GM18499 (cell line): ENCODE data around the gene SPOCK1.

ENCODE experiments used
- ATAC-seq: cut with Tn5 transposase; IDR thresholded peaks from one replicate; pipeline ENCODE4 v1.9.1; 2021; ENCODE audit warnings: moderate number of reproducible peaks; ENCODE audit not compliant: insufficient read depth, unreplicated experiment

The SPOCK1 gene

GRCh38 chr5:137186759-137187461, 312.2 kb downstream of the SPOCK1 start:
- no peak for ATAC-seq

GRCh38 chr5:137185193-137185592, 313.9 kb downstream of the SPOCK1 start:
- no peak for ATAC-seq

- no peak for ATAC-seq
Observed at GRCh38 chr5:137184734-137185133, 314.4 kb downstream of the SPOCK1 start.

- ATAC-seq: no peak
Observed at GRCh38 chr5:137182576-137182975, 316.6 kb downstream of the SPOCK1 start.

- no peak for ATAC-seq
Observed at GRCh38 chr5:137181667-137182066, 317.5 kb downstream of the SPOCK1 start.

GRCh38 chr5:137179203-137179602, 319.9 kb downstream of the SPOCK1 start:
- no peak for ATAC-seq

- ATAC-seq: no peak
Observed at GRCh38 chr5:137176609-137177008, 322.5 kb downstream of the SPOCK1 start.

- no peak for ATAC-seq
Observed at GRCh38 chr5:137176126-137176525, 323.0 kb downstream of the SPOCK1 start.

GRCh38 chr5:137174196-137174595, 324.9 kb downstream of the SPOCK1 start:
- ATAC-seq: no peak

GRCh38 chr5:137172258-137172657, 326.9 kb downstream of the SPOCK1 start:
- ATAC-seq: no peak

- no peak for ATAC-seq
Observed at GRCh38 chr5:137167187-137167586, 331.9 kb downstream of the SPOCK1 start.

- no peak for ATAC-seq
Observed at GRCh38 chr5:137164961-137165360, 334.2 kb downstream of the SPOCK1 start.

- ATAC-seq: no peak
Observed at GRCh38 chr5:137164536-137164935, 334.6 kb downstream of the SPOCK1 start.

GRCh38 chr5:137158691-137159090, 340.4 kb downstream of the SPOCK1 start:
- no peak for ATAC-seq

- ATAC-seq: no peak
Observed at GRCh38 chr5:137156180-137156579, 342.9 kb downstream of the SPOCK1 start.

GRCh38 chr5:137155261-137156000, 343.7 kb downstream of the SPOCK1 start:
- no peak for ATAC-seq

GRCh38 chr5:137152616-137153015, 346.5 kb downstream of the SPOCK1 start:
- no peak for ATAC-seq

GRCh38 chr5:137148655-137149054, 350.5 kb downstream of the SPOCK1 start:
- ATAC-seq: no peak

- ATAC-seq: no peak
Observed at GRCh38 chr5:137148159-137148558, 351.0 kb downstream of the SPOCK1 start.

- no peak for ATAC-seq
Observed at GRCh38 chr5:137147346-137147745, 351.8 kb downstream of the SPOCK1 start.

- ATAC-seq: no peak
Observed at GRCh38 chr5:137146402-137146890, 352.7 kb downstream of the SPOCK1 start.

GRCh38 chr5:137145721-137146120, 353.4 kb downstream of the SPOCK1 start:
- ATAC-seq: no peak
